ENCODE data around the gene RALGAPB.
"Not testable (repeated sequence)": the region's sequence is repeated elsewhere in the genome, so short reads cannot be mapped to it uniquely, and the experiment has no call there.

RALGAPB gene

GRCh38 chr20:38584099-38584763, 111.6 kb downstream of the RALGAPB start:
- DNase-seq (ENCODE audit: low read depth in 2 of 2), result no peak

- no peak for DNase-seq (ENCODE audit: low read depth in 2 of 2)
Measured at GRCh38 chr20:38585404-38586180, 112.9 kb downstream of the RALGAPB start.

GRCh38 chr20:38586181-38586525, 113.5 kb downstream of the RALGAPB start:
- DNase-seq (ENCODE audit: low read depth in 2 of 2), result no peak

GRCh38 chr20:38588303-38588702, 115.7 kb downstream of the RALGAPB start:
- DNase-seq (ENCODE audit: low read depth in 2 of 2), result no peak

- no peak for DNase-seq (ENCODE audit: low read depth in 2 of 2)
Measured at GRCh38 chr20:38589351-38589750, 116.7 kb downstream of the RALGAPB start.

- DNase-seq (ENCODE audit: low read depth in 2 of 2), result no peak
Measured at GRCh38 chr20:38589967-38590675, 117.5 kb downstream of the RALGAPB start.

GRCh38 chr20:38590676-38591473, 118.2 kb downstream of the RALGAPB start:
- DNase-seq (ENCODE audit: low read depth in 2 of 2), result no peak

GRCh38 chr20:38591474-38592410, 119.1 kb downstream of the RALGAPB start:
- DNase-seq (ENCODE audit: low read depth in 2 of 2), result no peak

- not testable (repeated sequence) for DNase-seq (ENCODE audit: low read depth in 2 of 2)
Measured at GRCh38 chr20:38592411-38592790, 119.8 kb downstream of the RALGAPB start.

GRCh38 chr20:38594281-38594680, 121.6 kb downstream of the RALGAPB start:
- DNase-seq (ENCODE audit: low read depth in 2 of 2), result not testable (repeated sequence)

- not testable (repeated sequence) for DNase-seq (ENCODE audit: low read depth in 2 of 2)
Measured at GRCh38 chr20:38595886-38596285, 123.2 kb downstream of the RALGAPB start.

- DNase-seq (ENCODE audit: low read depth in 2 of 2), result no peak
Measured at GRCh38 chr20:38599410-38599882, 126.8 kb downstream of the RALGAPB start.

GRCh38 chr20:38600057-38600456, 127.4 kb downstream of the RALGAPB start:
- DNase-seq (ENCODE audit: low read depth in 2 of 2), result no peak

GRCh38 chr20:38601216-38602184, 128.9 kb downstream of the RALGAPB start, which contains the start of gene ARHGAP40:
Gene ARHGAP40 (plus strand): TSS chr20:38601809.
- DNase-seq (ENCODE audit: low read depth in 2 of 2), result peak; percentile 17 to 22

GRCh38 chr20:38602185-38602581, 129.5 kb downstream of the RALGAPB start:
- DNase-seq (ENCODE audit: low read depth in 2 of 2), result no peak

GRCh38 chr20:38603286-38603685, 130.6 kb downstream of the RALGAPB start:
- no peak for DNase-seq (ENCODE audit: low read depth in 2 of 2)

GRCh38 chr20:38604873-38605303, 132.2 kb downstream of the RALGAPB start:
- no peak for DNase-seq (ENCODE audit: low read depth in 2 of 2)

- DNase-seq (ENCODE audit: low read depth in 2 of 2), result no peak
Measured at GRCh38 chr20:38607351-38607750, 134.7 kb downstream of the RALGAPB start.

- no peak for DNase-seq (ENCODE audit: low read depth in 2 of 2)
Measured at GRCh38 chr20:38608188-38608587, 135.5 kb downstream of the RALGAPB start.
